ENCODE results near the gene JAG2.

Gene JAG2

DNA sequence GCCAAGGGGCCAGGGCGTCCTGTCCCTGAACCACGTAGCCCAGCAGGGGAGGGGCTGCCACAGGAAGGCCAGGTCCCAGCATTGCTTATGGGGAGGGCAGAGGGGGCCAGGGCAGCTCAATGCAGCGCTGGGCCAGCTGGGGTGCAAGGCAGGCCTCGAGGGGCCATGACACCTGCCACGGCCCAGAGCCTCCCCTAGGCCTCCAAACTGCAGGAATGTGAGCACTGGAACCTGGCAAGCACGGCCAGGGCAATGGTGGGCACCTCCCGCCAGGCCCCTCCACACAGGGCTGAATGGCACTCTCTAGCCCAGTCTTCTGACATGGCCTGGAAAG, 70.8 kb downstream of the JAG2 start:
- Histone ChIP-seq H3K4me3 (ENCODE audit: low read length) (no peak overlapping the region), H3K36me3 (ENCODE audit: control insufficient read depth, insufficient read depth, low read length, severe bottlenecking) (no peaks in the 10 kb centered on the region)
- no peak for DNase-seq (ENCODE audit: low read depth)

DNA sequence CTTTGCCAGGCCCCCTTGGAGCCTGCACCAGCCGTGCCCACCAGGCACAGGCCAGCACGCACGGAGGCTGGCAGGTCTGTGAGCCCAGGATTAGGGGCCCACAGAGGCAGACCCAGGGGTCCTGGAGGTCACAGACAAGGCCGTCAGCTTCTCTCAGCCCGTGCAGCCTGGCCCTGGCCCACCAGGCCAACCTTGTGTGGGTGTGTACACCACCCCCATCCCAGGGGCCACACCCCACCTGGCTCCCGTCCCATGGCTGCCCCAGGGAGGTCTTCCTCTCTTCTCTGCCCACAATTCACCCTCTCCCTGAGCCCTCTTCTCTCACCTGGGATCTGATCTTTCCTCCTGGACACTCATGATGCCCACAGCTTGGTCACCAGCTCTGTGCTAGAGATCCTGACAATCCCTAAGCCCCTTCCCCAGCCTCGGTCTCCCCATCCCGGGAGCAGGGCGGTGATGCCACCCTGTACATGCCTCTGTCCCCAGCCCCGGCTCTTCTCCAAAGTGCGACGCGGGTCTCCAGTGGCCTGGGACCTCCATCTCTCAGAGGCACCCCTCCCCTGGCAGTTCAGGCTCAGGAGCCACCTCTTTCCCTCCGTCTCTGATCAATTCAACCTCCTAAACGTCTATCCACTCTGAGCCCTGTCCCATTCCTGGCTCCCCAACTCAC, 72.2 kb downstream of the JAG2 start:
- peaks cover 12% of the 10 kb centered on the region for H3K4me1 ChIP-seq (ENCODE audit: control insufficient read depth, insufficient read depth, low read length)
- no peak overlapping the region for H3K9ac ChIP-seq (ENCODE audit: low read length)
- no peaks in the 10 kb centered on the region for H3K36me3 ChIP-seq (ENCODE audit: control insufficient read depth, insufficient read depth, low read length, severe bottlenecking)
- H3K27me3 ChIP-seq (replicated peaks; ENCODE audit: control insufficient read depth, insufficient read depth, low read length) = peaks cover 34% of the 10 kb centered on the region
- peaks cover 12% of the 10 kb centered on the region for H3K9me3 ChIP-seq (ENCODE audit: control insufficient read depth, low read length)
- no peak for DNase-seq (ENCODE audit: low read depth)
- H3K4me3 ChIP-seq (ENCODE audit: low read length) = no peak overlapping the region

More for the DNA sequence above, 70.8 kb downstream of the JAG2 start:
- no peak overlapping the region for H3K9ac ChIP-seq (ENCODE audit: low read length)
- no peaks in the 10 kb centered on the region for H3K4me1 ChIP-seq (ENCODE audit: control insufficient read depth, insufficient read depth, low read length)
- peaks cover 45% of the 10 kb centered on the region for H3K27me3 ChIP-seq (replicated peaks; ENCODE audit: control insufficient read depth, insufficient read depth, low read length)
- peaks cover 12% of the 10 kb centered on the region for H3K9me3 ChIP-seq (ENCODE audit: control insufficient read depth, low read length)

DNA sequence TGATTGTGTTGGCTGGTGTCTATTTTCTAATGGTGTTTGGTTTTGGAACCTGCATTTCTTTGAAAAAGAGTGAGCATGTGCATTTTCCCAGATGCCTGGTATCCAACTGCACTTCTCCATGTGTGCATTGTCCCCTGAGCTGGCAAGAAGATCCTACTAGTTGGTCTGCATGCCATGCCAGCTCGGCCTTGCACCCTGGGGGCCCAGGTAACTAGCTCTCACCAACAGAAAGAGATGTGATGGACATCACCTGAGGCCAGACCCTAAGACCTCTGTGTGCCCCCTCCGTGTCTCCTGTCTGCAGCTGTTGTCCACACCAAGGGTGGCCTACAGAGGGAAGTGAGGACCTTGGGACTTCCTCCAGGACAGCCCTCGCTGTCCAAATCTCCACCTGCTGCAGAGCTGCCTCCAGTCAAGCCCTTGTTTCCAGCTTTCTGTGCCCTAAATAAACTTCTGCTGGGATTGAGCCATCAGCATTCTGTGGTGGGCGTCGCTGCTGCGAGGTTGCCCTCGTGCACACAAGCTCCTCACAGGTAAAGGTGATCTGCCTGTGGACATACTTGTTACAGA, 73.3 kb downstream of the JAG2 start:
- no peaks in the 10 kb centered on the region for H3K36me3 ChIP-seq (ENCODE audit: control insufficient read depth, insufficient read depth, low read length, severe bottlenecking)
- H3K9me3 ChIP-seq (ENCODE audit: control insufficient read depth, low read length) = peaks cover 12% of the 10 kb centered on the region
- DNase-seq (ENCODE audit: low read depth) = no peak
- H3K4me3 ChIP-seq (ENCODE audit: low read length) = no peak overlapping the region
- H3K4me1 ChIP-seq (ENCODE audit: control insufficient read depth, insufficient read depth, low read length) = peaks cover 12% of the 10 kb centered on the region
- H3K27me3 ChIP-seq (replicated peaks; ENCODE audit: control insufficient read depth, insufficient read depth, low read length) = peaks cover 25% of the 10 kb centered on the region
- H3K9ac ChIP-seq (ENCODE audit: low read length) = no peak overlapping the region

DNA sequence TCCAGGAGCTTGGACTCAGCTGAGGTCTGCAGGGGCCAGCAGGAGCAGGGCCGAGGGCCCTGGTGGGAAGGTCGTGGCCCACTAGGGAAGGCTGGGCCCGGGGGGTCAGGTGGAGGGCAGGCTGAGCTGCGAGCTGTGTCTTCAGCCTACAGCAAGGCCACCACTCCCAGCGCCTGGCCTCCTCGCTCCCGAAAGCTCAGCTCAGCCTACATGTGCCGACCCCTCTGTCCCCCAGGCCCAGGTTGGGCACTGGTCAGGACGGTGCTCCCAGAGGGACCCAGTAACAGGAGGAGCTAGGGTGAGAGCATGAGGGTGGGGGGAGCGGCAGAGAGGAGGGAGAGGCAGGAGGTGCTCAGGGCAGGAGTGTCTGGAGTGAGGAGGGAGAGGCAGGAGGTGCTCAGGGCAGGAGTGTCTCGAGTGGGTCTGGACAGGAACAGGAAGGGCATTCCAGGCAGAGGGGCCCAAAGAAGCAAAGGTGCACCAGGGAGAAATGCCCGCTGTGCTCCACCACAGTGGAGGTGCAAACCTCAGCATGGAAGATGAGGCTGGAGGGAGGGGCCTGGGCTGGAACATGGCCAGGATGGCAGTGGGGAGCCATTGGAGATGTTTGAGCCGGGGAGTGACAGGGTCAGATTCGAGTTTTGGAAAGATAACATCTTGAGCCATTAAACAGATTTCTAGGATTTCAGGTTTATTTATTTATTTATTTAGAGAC, 74.2 kb downstream of the JAG2 start:
- Histone ChIP-seq H3K9me3 (ENCODE audit: control insufficient read depth, low read length) (peaks cover 4% of the 10 kb centered on the region), H3K36me3 (ENCODE audit: control insufficient read depth, insufficient read depth, low read length, severe bottlenecking) (no peaks in the 10 kb centered on the region), H3K4me1 (ENCODE audit: control insufficient read depth, insufficient read depth, low read length) (peaks cover 12% of the 10 kb centered on the region), H3K27me3 (replicated peaks; ENCODE audit: control insufficient read depth, insufficient read depth, low read length) (peaks cover 16% of the 10 kb centered on the region), H3K9ac (ENCODE audit: low read length) (peak overlapping the region; percentile 87), H3K4me3 (ENCODE audit: low read length) (peak overlapping the region; percentile 84)
- no peak for DNase-seq (ENCODE audit: low read depth)

DNA sequence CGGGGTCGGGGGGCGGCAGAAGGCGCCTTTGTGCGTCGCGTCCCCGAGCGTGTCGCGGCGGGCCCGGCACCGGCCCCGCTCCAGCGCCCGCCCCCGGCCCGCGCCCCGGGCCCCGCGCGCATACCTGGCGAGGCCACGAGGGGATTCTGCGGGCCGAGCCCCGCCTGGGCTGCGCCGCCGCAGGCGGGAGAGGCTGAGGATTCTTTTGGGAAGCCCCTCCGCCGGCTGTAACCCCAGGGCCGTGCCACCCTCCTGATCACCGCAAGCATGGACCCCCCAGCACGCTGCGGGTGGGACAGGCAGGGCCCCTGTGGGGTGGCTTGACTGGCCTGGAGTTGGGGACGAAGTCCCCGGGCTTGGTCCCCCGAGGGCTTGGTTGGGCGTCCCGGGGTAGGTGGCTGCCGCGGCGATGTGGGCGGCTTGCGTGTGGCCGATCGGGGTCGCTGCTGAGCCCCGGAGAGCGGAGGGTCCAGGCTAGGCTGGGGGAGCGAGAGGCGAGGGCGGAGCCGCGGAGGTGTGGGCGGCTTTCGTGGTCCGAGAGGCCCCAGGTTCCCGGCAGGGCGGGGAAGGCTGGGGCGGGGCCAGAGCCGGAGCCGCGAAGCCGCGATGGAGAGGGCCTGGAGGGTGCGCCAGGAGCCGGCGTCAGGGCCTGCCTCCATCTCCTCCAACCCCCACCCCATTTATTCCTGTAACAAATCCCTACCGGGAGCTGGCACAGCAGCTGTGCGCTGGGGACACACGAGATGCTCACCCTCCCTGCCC, 75.0 kb downstream of the JAG2 start:
- peaks cover 4% of the 10 kb centered on the region for H3K9me3 ChIP-seq (ENCODE audit: control insufficient read depth, low read length)
- peak; percentile 80 for DNase-seq (ENCODE audit: low read depth)
- H3K9ac ChIP-seq (ENCODE audit: low read length) = peak overlapping the region; percentile 87
- H3K4me3 ChIP-seq (ENCODE audit: low read length) = peak overlapping the region; percentile 84
- H3K36me3 ChIP-seq (ENCODE audit: control insufficient read depth, insufficient read depth, low read length, severe bottlenecking) = no peaks in the 10 kb centered on the region
- H3K27me3 ChIP-seq (replicated peaks; ENCODE audit: control insufficient read depth, insufficient read depth, low read length) = peaks cover 12% of the 10 kb centered on the region
- peaks cover 17% of the 10 kb centered on the region for H3K4me1 ChIP-seq (ENCODE audit: control insufficient read depth, insufficient read depth, low read length)

DNA sequence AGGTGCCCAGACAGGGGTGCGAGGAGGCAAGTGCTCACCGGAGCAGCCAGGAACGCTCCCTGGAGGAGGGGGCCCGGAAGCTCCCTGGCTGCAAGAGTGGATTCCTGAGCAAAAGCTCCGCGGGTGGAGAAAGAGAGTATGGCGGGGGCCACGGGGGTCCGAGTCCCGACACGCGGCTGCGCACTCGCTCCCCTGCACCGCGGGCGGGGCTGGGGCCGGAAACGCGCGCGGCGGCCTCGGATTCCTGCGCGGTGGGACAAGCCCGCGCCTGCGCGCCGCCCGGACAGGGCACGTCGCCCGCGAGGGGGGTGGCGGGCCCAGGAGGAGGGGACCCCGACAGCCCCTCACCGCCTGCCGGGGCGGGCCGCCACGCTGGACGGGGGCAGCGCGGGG, 75.5 kb downstream of the JAG2 start:
- Histone ChIP-seq H3K36me3 (ENCODE audit: control insufficient read depth, insufficient read depth, low read length, severe bottlenecking) (no peaks in the 10 kb centered on the region), H3K4me1 (ENCODE audit: control insufficient read depth, insufficient read depth, low read length) (peaks cover 23% of the 10 kb centered on the region), H3K4me3 (ENCODE audit: low read length) (peak overlapping the region; percentile 84), H3K9ac (ENCODE audit: low read length) (peak overlapping the region; percentile 74), H3K27me3 (replicated peaks; ENCODE audit: control insufficient read depth, insufficient read depth, low read length) (peaks cover 8% of the 10 kb centered on the region), H3K9me3 (ENCODE audit: control insufficient read depth, low read length) (no peaks in the 10 kb centered on the region)
- DNase-seq (ENCODE audit: low read depth) = peak; percentile 80

DNA sequence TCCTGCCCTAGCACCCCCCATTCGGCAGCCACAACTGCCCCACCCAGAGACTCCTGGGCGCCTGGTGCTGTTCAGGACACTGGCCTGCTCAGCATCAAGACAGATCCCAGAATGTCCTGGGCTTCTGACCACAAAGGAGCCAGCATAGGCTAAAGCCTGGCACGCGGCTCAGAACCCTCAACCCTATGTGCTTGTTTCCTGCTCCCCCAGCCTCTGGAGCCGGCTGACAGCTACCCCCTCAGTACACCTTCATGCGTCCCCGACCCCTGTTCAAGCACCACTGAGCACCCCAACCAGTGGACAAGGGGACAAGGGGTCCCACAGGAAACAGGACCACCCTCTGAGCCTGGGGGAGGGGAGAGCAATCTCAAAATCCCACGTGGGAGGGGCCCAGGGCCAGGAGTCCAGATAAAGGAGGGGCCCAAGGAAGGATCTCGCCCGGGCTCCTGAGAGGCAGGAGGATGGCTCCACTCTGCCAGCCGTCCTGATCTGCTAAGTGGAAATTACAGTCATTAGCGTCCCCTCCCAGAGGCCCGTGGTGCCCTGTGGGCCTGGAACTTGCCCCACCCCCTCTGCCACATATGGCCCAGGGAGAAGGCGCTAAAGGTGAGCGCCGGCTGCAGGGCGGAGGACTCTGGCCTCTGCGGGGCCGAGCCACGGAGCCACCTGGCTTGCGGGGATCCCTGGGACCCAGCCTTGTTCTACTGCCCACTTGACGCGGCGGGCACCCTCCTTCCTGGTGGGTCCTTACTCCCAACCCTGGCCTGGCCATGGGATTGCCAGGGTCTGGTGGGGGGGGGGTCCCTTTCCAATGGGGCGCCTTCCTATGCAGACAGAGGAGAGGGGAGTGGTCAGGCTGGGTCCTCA, 76.2 kb downstream of the JAG2 start:
- DNase-seq (ENCODE audit: low read depth) = peak; percentile 14
- Histone ChIP-seq H3K9ac (ENCODE audit: low read length) (peak overlapping the region; percentile 74), H3K4me3 (ENCODE audit: low read length) (peak overlapping the region; percentile 84), H3K36me3 (ENCODE audit: control insufficient read depth, insufficient read depth, low read length, severe bottlenecking) (no peaks in the 10 kb centered on the region), H3K9me3 (ENCODE audit: control insufficient read depth, low read length) (no peaks in the 10 kb centered on the region), H3K4me1 (ENCODE audit: control insufficient read depth, insufficient read depth, low read length) (peaks cover 27% of the 10 kb centered on the region), H3K27me3 (replicated peaks; ENCODE audit: control insufficient read depth, insufficient read depth, low read length) (peaks cover 8% of the 10 kb centered on the region)

DNA sequence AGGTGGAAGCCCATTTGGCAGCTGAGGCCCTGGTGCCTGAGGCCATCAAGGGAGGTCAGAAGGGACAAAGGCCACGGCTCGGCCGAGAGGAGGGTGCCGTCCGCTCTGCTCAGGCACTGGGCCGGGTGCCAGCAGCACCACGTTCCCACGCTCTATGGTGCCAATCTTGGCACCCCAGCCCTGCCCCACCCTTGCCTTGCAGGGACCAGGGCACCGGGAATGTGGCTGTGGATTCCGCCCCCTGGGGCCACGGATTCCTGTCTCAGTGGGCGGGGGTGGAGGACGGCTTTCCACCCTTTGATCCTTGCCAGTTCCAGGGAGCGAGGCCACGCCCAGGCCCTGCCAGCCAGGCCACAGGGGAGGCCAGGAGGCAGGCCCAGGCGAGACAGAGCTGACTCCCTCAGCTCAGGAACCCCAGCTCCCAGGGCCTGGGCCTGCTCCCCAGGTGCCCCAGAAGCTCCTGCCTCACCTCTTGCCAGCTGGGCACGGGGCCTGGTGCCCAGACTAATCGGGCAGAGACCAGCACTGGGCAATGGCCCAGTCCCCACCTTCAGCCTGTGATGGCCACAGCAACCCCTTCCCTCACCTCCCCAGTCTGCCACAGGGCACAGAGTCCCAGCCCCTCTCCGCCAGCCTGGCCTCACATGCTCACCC, 76.9 kb downstream of the JAG2 start:
- H3K36me3 ChIP-seq (ENCODE audit: control insufficient read depth, insufficient read depth, low read length, severe bottlenecking) = no peaks in the 10 kb centered on the region
- H3K4me3 ChIP-seq (ENCODE audit: low read length) = no peak overlapping the region
- H3K9me3 ChIP-seq (ENCODE audit: control insufficient read depth, low read length) = no peaks in the 10 kb centered on the region
- H3K4me1 ChIP-seq (ENCODE audit: control insufficient read depth, insufficient read depth, low read length) = peaks cover 27% of the 10 kb centered on the region
- peak; percentile 50 for DNase-seq (ENCODE audit: low read depth)
- H3K9ac ChIP-seq (ENCODE audit: low read length) = no peak overlapping the region
- peaks cover 6% of the 10 kb centered on the region for H3K27me3 ChIP-seq (replicated peaks; ENCODE audit: control insufficient read depth, insufficient read depth, low read length)

DNA sequence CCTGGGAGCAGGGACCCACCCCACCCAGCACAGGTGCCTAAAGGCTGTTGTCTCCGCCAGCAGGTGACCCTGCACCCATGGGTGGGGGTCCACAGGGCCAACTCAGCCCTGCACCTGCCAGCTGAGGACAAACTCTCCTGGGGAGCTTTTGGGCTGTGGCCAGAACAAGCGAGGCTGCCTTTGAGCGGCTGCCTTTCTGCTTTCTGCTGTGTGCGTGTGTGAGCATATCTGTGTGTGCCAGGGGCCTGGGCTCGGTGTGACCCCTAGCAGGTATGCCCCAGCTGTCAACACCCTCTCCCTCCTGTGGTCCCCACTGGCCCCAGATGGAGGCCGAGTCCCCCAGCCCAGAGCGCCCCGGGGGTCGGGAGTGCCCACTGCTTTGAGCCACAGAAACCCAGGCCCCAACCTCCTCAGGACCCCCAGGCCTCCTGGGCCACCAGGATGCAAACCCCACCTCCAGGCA, 77.5 kb downstream of the JAG2 start:
- peaks cover 30% of the 10 kb centered on the region for H3K4me1 ChIP-seq (ENCODE audit: control insufficient read depth, insufficient read depth, low read length)
- no peaks in the 10 kb centered on the region for H3K9me3 ChIP-seq (ENCODE audit: control insufficient read depth, low read length)
- no peak overlapping the region for H3K9ac ChIP-seq (ENCODE audit: low read length)
- no peaks in the 10 kb centered on the region for H3K36me3 ChIP-seq (ENCODE audit: control insufficient read depth, insufficient read depth, low read length, severe bottlenecking)
- no peak for DNase-seq (ENCODE audit: low read depth)
- no peaks in the 10 kb centered on the region for H3K27me3 ChIP-seq (replicated peaks; ENCODE audit: control insufficient read depth, insufficient read depth, low read length)
- H3K4me3 ChIP-seq (ENCODE audit: low read length) = no peak overlapping the region
